Measurements from ENCODE around the gene ACE. TPM values are rescaled to one million over a fixed set of nuclear protein-coding genes. Genes with fewer than 3 reads are reported as not detected.

The ACE gene
- polyA plus RNA-seq, 1 donor (not counting 4 experiments of a cell fraction or from before 2014, with no cell fraction given) = 0.07 TPM

DNA sequence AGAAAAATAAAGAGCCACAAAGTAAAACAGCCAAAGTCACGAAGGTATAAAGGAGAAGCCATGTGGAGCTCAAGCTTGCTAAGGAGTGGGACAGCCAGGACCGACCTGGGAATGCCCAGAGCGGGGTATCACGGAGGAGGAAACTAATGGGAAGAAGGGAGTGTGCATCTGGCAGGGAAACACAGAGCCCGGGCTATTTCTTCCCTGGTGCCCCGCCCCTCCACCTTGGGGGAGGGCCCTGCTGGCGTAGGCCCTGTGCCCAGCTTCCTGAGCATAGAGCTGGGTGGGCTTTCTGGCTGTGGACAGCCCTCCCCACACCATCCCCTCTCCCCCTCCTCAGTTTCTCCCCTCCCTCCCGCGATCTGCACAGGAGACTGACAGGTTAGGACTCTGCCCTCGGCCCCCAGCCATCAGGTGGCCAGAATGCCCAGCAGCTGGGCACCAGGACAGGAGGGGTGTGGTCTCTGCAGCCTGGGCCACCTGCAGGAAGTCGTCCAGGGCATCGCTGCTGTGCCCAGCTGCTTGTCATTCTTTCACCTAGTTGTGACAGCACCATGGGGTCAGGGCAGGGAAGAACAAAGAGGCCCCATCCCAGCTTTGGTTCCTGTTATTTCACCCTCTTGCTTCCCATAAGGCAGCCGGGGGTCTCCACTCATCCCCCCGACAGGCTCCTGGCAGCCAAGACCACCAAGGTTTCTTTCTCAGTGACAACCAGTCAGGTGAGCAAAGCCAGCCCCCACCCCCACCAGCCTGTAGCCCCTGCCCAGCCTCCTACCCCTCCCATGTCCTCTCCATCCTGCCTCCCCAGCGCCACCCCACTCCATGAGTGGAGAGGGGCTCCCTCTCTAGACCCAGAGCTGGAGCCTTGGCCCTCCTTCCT, 66.3 kb downstream of the ACE start:
- H3K9me3 ChIP-seq (ENCODE audit: control insufficient read depth, low read depth, low read length) = no peaks in the 10 kb centered on the region
- H3K9ac ChIP-seq (ENCODE audit: control insufficient read depth, extremely low read depth, insufficient read depth, low read length) = no peak overlapping the region
- peaks cover 18% of the 10 kb centered on the region for H3K27me3 ChIP-seq (ENCODE audit: control insufficient read depth, extremely low read depth, insufficient read depth, low read length)
- no peak overlapping the region for H3K4me2 ChIP-seq (ENCODE audit: control insufficient read depth, extremely low read depth, insufficient read depth, low read depth, low read length)
- H4K20me1 ChIP-seq (ENCODE audit: control insufficient read depth, extremely low read depth, insufficient read depth, low read length) = peaks cover 4% of the 10 kb centered on the region
- H3K4me3 ChIP-seq (ENCODE audit: control insufficient read depth in 2 of 3, extremely low read depth in 1 of 3, insufficient read depth in 2 of 3, low read depth in 1 of 3, low read length in 3 of 3) = no peak overlapping the region
- FAIRE-seq (no peak), DNase-seq (ENCODE audit: low read depth, low spot score) (no peak)
- H3K9me1 ChIP-seq (ENCODE audit: control insufficient read depth, extremely low read depth, insufficient read depth, low read length) = no peaks in the 10 kb centered on the region
- H3K4me1 ChIP-seq (ENCODE audit: control insufficient read depth, extremely low read depth, insufficient read depth, low read length) = no peaks in the 10 kb centered on the region
- dilution Hi-C loops (cut with MboI; ENCODE audit: extremely low pct_ligation_motif_present, low sequenced_read_pairs) = no loop called here
- H3K79me2 ChIP-seq (ENCODE audit: control insufficient read depth, insufficient read depth, low read length) = no peaks in the 10 kb centered on the region
- H3K36me3 ChIP-seq (ENCODE audit: control insufficient read depth in 2 of 2, extremely low read depth in 1 of 2, insufficient read depth in 2 of 2, low read length in 2 of 2) = no peaks in the 10 kb centered on the region
- no peak for TF ChIP-seq EZH2 (IDR thresholded peaks at IDR 0.05; ENCODE audit: low read length)
- TF ChIP-seq, protein P1, sequence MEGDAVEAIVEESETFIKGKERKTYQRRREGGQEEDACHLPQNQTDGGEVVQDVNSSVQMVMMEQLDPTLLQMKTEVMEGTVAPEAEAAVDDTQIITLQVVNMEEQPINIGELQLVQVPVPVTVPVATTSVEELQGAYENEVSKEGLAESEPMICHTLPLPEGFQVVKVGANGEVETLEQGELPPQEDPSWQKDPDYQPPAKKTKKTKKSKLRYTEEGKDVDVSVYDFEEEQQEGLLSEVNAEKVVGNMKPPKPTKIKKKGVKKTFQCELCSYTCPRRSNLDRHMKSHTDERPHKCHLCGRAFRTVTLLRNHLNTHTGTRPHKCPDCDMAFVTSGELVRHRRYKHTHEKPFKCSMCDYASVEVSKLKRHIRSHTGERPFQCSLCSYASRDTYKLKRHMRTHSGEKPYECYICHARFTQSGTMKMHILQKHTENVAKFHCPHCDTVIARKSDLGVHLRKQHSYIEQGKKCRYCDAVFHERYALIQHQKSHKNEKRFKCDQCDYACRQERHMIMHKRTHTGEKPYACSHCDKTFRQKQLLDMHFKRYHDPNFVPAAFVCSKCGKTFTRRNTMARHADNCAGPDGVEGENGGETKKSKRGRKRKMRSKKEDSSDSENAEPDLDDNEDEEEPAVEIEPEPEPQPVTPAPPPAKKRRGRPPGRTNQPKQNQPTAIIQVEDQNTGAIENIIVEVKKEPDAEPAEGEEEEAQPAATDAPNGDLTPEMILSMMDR (optimal IDR thresholded peaks at IDR 0.05 in 1 of 3, IDR thresholded peaks at IDR 0.05 in 1 of 3, conservative IDR thresholded peaks at IDR 0.05 in 1 of 3; ENCODE audit: extremely low read depth in 1 of 3, insufficient read depth in 2 of 3, low read length in 3 of 3) = no peak
- H2AFZ ChIP-seq (ENCODE audit: control insufficient read depth, low read length) = no peak overlapping the region
- H3K27ac ChIP-seq (ENCODE audit: control insufficient read depth, insufficient read depth, low read length) = no peak overlapping the region

DNA sequence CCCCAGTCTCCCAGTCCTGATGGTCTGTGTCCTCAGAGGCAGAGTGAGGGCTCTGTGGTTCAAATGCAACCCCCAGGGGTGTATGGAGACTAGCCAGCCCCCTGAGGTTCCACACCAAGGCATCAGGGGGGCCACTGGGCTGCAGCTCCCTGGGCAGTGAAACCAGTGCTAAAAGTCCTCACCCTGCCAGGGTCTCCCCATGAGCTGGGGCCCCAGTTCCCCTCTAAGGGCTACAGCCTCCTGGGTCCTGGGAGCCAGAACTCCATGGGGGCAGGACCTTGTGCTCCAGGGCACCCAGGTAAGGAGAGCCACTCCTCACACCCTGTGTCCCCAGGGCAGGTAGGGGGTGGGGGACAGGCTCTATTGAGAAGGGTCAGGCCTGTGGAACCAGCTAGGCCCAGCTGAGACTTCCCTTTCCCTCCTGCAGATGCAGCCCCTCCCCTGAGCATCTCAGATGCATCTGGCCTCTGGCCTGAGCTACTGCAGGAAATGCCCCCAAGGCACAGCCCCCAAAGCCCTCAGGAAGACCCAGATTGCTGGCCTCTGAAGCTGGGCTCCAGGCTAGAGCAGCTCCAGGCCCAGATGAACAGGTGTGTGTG, 67.1 kb downstream of the ACE start:
- Histone ChIP-seq H3K9me3 (ENCODE audit: control insufficient read depth, low read depth, low read length) (no peaks in the 10 kb centered on the region), H4K20me1 (ENCODE audit: control insufficient read depth, extremely low read depth, insufficient read depth, low read length) (peaks cover 4% of the 10 kb centered on the region), H3K36me3 (ENCODE audit: control insufficient read depth in 2 of 2, extremely low read depth in 1 of 2, insufficient read depth in 2 of 2, low read length in 2 of 2) (no peaks in the 10 kb centered on the region), H2AFZ (ENCODE audit: control insufficient read depth, low read length) (no peak overlapping the region), H3K9ac (ENCODE audit: control insufficient read depth, extremely low read depth, insufficient read depth, low read length) (no peak overlapping the region), H3K27ac (ENCODE audit: control insufficient read depth, insufficient read depth, low read length) (no peak overlapping the region), H3K9me1 (ENCODE audit: control insufficient read depth, extremely low read depth, insufficient read depth, low read length) (no peaks in the 10 kb centered on the region), H3K79me2 (ENCODE audit: control insufficient read depth, insufficient read depth, low read length) (no peaks in the 10 kb centered on the region), H3K4me1 (ENCODE audit: control insufficient read depth, extremely low read depth, insufficient read depth, low read length) (no peaks in the 10 kb centered on the region), H3K4me3 (ENCODE audit: control insufficient read depth in 2 of 3, extremely low read depth in 1 of 3, insufficient read depth in 2 of 3, low read depth in 1 of 3, low read length in 3 of 3) (no peak overlapping the region), H3K27me3 (ENCODE audit: control insufficient read depth, extremely low read depth, insufficient read depth, low read length) (peaks cover 10% of the 10 kb centered on the region), H3K4me2 (ENCODE audit: control insufficient read depth, extremely low read depth, insufficient read depth, low read depth, low read length) (no peak overlapping the region)
- dilution Hi-C loops (cut with MboI; ENCODE audit: extremely low pct_ligation_motif_present, low sequenced_read_pairs) = no loop called here
- TF ChIP-seq, protein P1 (optimal IDR thresholded peaks at IDR 0.05 in 1 of 3, IDR thresholded peaks at IDR 0.05 in 1 of 3, conservative IDR thresholded peaks at IDR 0.05 in 1 of 3; ENCODE audit: extremely low read depth in 1 of 3, insufficient read depth in 2 of 3, low read length in 3 of 3) = no peak
- no peak for TF ChIP-seq EZH2 (IDR thresholded peaks at IDR 0.05; ENCODE audit: low read length)
- DNase-seq (ENCODE audit: low read depth, low spot score) (no peak), FAIRE-seq (no peak)
